Measurements from ENCODE around the gene PAX8.

GRCh38 chr2:113207021-113207420 lies 71.7 kb downstream of the PAX8 start:
- TF ChIP-seq YY1 (IDR thresholded peaks at IDR 0.05; ENCODE audit: insufficient read depth, insufficient read length) (no peak), ZNF274 (IDR thresholded peaks at IDR 0.05; ENCODE audit: low read depth, low read length) (no peak), SUZ12 (IDR thresholded peaks at IDR 0.05; ENCODE audit: extremely low read depth, insufficient read depth, insufficient read length) (no peak)
